Hematopoietic multipotent progenitor cell treated with erythropoietin and hydrocortisone succinate and interleukin-3 and kit ligand, for 15 days (in vitro differentiated cells): ENCODE measurements around the gene ATP8A1.

Source experiments
- DNase-seq: peaks from one replicate; pipeline ENCODE4 v3.0.0-alpha.2; 2015; ENCODE audit warnings: low spot score

The ATP8A1 gene

DNA sequence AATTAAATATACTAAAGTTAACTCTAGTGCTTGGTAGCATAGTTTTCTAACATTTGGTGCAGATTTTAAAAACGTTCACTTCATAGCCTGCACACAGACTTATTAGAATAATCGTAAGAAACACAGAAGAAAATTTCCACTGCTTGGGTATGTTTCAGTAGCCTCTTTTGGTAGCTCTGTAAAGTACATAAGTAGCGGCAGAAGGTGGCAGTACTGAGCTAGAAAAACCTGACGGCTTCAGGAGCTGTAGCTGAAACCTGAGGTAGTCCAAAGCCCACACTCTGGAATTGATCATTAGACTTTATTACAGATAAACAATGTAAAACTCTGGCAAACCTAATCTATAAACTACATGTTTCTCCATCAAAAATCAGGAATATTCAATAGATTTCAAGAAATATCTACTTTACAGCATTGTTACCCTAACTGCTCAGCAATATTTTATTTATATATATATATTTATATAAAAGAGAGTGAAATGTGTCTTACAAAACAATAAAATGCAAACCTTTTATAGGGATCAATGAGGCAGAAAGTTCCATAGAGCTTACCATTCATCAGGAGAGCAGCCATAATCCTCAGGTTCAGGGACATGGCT, 88.2 kb downstream of the ATP8A1 start:
- peak; percentile 54 for DNase-seq

GRCh38 chr4:42566835-42567234, 90.1 kb downstream of the ATP8A1 start:
- no peak for DNase-seq

GRCh38 chr4:42562016-42562415, 94.9 kb downstream of the ATP8A1 start:
- DNase-seq = no peak

GRCh38 chr4:42561031-42561430, 95.9 kb downstream of the ATP8A1 start:
- DNase-seq = no peak

- no peak for DNase-seq
Observed at GRCh38 chr4:42560467-42560861, 96.4 kb downstream of the ATP8A1 start.

GRCh38 chr4:42558156-42558555, 98.7 kb downstream of the ATP8A1 start:
- no peak for DNase-seq

DNA sequence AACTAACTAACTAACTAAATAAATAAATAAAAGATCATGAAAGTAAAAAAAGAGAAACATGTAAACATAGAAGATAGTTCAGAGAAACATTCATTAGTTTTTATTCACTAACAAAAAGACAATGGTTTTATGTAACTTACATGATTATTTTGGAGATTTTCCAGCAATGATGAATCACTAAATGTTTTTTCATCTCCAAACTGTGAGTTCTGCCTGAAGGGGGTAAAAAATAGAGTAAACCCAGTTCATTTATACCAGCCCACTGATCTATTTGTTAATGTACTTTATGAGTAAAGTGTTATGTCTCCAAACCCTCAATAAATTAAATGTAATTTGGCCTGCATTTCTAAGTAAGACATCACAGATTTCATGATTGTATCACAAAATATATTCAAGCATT, 101.1 kb downstream of the ATP8A1 start:
- no peak for DNase-seq

DNA sequence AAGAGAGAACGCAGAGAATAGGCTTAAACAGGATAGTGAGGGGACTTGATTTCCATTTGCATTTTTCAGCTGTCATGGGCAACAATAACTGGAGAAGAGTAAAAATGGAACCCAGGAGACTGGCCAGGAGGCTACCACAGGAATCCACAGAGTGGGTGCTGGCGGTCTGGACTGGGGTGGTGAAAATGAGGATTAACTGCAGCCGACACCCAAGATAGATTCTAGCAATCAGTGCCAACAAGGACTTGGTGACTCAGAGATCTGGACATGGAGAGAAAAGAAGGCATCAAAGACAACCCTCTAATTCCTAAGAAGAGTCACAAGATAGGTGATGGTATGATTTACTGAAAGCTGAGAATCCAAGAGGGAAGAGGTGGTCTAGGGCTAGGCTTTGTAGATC, 102.8 kb downstream of the ATP8A1 start:
- no peak for DNase-seq

DNA sequence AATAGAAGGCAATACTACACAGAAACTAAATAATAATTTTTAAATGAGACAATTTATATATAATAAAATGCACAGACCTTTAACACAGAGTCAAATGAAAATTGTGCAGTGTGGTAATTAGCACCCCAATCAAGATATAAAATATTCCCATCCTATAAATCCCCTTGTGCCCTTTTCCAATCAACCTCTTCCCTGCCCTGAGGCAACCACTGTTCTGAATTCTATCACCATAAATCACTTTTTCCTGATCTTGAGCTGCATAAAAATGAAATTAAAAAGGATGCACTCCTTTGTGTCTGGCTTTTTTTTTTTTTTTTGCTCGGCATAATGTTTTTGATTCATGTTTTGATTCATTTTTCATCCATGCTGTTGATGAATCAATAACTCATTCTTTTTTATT, 107.0 kb downstream of the ATP8A1 start:
- no peak for DNase-seq

DNA sequence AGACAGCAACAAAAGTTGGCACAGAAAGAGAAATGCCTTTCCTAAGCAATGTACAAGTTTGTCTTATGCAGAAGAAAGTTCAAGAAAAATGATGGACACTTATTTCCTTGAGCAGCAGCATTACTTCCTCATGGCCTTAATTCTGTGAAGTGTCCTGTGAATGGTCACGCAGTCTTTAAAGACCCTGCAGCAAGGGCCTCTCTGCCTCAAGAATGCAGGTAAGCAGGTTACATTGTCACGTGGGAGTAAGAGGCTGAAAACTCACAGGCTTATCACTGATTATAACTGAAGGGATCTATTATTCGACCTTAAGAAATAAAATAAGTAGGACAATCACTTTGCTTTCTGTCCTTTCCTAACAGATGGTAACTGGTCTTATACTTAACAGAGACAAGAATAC, 109.1 kb downstream of the ATP8A1 start:
- no peak for DNase-seq

DNA sequence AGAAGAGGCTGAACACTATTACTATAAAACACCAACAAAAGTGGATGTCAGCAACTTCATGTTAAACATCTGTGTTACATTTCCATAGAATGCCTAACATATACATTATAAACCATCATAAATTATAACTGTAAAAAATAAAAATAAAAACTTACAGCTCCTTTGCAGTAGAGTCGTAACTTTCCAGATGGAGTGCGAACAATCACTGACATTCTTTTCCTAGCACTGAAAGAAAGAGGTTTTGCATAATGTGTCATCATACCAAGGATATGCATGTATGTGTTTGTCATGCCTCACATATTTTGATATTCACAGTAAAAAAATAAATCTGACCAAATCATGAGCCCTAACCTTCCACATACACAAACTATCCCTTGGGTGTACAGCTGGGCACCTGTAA, 113.1 kb downstream of the ATP8A1 start:
- DNase-seq = no peak

DNA sequence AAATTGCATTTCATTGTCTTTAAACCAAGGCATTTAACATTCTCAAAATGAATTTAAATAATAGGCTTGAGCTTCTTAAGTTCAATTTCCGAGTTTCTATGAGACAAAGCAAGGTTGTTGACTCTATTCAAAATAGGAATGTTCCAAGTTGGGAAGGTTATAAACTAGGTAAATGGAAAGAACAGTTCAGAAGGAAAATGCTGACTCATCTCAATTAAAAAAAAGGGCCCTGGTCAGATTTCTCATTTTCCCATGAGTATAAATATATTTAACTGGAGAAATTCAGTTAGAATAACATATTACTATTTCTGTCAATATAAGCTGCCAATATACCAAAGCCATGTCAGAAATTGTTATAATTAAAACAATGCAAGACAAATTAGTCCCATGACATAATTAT, 113.8 kb downstream of the ATP8A1 start:
- DNase-seq = no peak

DNA sequence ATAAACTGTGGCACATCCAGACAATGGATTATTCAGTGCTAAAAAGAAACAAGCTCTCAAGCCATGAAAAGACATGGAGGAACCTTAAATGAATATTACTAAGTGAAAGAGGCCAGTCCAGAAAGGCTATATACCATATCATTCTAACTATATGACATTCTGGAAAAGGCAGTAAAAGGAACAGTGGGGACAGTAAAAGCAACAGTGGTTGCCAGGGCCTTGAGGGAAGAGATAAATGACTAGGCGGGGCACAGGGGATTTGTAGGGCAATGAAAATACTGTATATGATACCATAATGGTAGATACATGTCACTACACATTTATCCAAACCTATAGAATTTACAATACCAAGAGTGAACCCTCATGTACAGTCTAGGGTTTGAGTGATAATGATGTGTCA, 115.3 kb downstream of the ATP8A1 start:
- DNase-seq = no peak

DNA sequence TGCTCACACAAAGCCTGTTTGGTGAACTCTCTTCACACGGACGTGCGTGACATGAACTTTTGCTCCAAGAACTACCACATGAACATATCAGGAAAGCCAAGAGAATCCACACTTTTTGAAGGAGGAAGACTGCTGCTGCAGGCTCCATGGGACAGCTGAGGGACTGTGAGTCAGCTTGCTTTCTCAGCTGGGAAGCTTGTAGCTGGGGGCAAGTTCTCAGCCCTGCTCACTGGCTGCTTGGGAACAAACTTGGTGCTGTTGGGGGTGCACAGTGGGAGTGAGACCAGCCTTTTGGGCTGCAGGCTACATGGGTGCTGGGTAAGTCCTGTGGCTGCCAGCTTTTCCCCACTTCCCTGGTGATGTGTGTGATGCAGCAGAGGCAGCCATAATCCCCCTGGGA, 123.9 kb downstream of the ATP8A1 start:
- no peak for DNase-seq

- DNase-seq = no peak
Observed at GRCh38 chr4:42531341-42532030, 125.4 kb downstream of the ATP8A1 start.

DNA sequence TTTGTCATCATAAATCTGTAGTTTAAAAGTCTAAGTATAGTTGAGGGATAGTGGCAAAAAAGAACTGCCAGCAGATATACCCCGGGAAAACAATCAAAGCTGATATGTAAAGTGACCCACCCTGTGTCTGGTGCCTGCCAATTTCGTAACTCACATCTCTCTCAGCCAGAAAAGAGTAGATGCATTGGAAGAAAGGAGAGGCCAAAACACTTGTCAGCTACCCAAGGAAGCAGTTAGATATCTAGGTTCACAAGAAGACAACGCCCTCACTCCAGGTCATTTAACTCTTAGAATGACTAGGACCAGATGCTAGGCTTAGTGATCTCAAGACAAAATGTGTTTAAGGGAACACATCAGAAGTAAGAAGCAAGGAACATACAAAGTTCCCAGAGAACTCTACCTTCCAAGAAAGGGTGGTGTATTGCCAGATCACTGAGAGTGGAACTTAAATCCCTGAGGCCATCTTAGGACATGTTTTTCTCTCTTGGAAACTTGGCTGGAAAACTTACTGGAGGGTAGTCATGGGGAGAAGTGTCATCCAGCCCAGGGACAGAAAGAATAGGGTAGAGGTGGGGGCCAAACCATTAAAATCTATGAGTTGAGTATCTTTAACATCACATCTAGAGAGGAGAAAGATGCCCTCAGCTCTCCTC, 133.7 kb downstream of the ATP8A1 start:
- DNase-seq = no peak

DNA sequence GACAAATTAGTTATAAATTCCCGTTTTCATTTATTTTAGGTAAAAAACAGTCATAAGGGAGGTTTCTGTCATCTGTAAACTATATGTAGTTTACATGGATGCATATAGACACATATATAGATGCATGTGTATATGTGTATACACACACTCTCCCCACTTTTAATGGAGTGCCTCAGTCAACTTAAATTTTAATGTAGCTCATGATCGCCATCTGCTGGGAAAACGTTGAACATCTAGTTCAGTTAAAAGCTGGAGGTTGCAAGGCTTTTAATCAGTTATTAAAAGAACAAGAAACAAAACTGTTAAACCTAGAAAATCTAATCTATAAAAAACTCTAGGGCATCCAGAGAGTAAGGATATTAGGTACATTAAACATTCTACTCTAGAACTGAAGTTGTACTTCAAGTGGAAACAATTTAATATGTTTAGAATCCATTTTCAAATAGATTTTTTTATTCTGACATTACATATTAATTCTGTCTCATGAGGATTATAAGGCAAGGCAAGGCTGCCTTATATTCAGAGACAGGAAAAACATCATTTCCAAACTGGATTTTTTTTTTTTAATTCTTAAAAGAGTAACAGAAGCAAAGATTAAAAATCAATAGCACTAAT, 137.0 kb downstream of the ATP8A1 start:
- peak; percentile 55 for DNase-seq

- DNase-seq = no peak
Observed at GRCh38 chr4:42515156-42515884, 141.6 kb downstream of the ATP8A1 start.

- no peak for DNase-seq
Observed at GRCh38 chr4:42513748-42514492, 143.0 kb downstream of the ATP8A1 start.

- no peak for DNase-seq
Observed at GRCh38 chr4:42512226-42512625, 144.7 kb downstream of the ATP8A1 start.

- no peak for DNase-seq
Observed at GRCh38 chr4:42510225-42510624, 146.7 kb downstream of the ATP8A1 start.
